HG03196 (cell line): ENCODE results near the gene SPESP1.

Experiments
- ATAC-seq: cut with Tn5 transposase; IDR thresholded peaks from one replicate; pipeline ENCODE4 v1.9.1; 2021; ENCODE audit not compliant: unreplicated experiment

The SPESP1 gene

GRCh38 chr15:68930268-68931022, at the start of gene SPESP1:
Gene SPESP1, plus strand, starts transcription at chr15:68930525. Its CDS starts 129 bp downstream, at chr15:68930654.
- no peak for ATAC-seq

GRCh38 chr15:68885070-68885469, 45.3 kb upstream of the SPESP1 start:
- no peak for ATAC-seq

- ATAC-seq = no peak
Measured at GRCh38 chr15:68887120-68887519, 43.2 kb upstream of the SPESP1 start.

GRCh38 chr15:68887819-68888218, 42.5 kb upstream of the SPESP1 start:
- no peak for ATAC-seq

GRCh38 chr15:68888419-68888818, 41.9 kb upstream of the SPESP1 start:
- ATAC-seq = no peak

- no peak for ATAC-seq
Measured at GRCh38 chr15:68894208-68894607, 36.1 kb upstream of the SPESP1 start.

- no peak for ATAC-seq
Measured at GRCh38 chr15:68896178-68896577, 34.1 kb upstream of the SPESP1 start.

GRCh38 chr15:68897016-68897415, 33.3 kb upstream of the SPESP1 start:
- ATAC-seq = no peak

- ATAC-seq = no peak
Measured at GRCh38 chr15:68900027-68900426, 30.3 kb upstream of the SPESP1 start.

GRCh38 chr15:68907396-68907923, 22.9 kb upstream of the SPESP1 start:
- ATAC-seq = no peak

GRCh38 chr15:68909601-68910100, 20.7 kb upstream of the SPESP1 start:
- no peak for ATAC-seq

GRCh38 chr15:68910341-68910740, 20.0 kb upstream of the SPESP1 start:
- ATAC-seq = no peak

GRCh38 chr15:68910816-68911215, 19.5 kb upstream of the SPESP1 start:
- ATAC-seq = no peak

- ATAC-seq = no peak
Measured at GRCh38 chr15:68921926-68922325, 8.4 kb upstream of the SPESP1 start.

GRCh38 chr15:68924866-68925560, 5.3 kb upstream of the SPESP1 start:
- ATAC-seq = no peak

- no peak for ATAC-seq
Measured at GRCh38 chr15:68933001-68933400, 2.7 kb downstream of the SPESP1 start.

GRCh38 chr15:68934341-68934740, 4.0 kb downstream of the SPESP1 start:
- ATAC-seq = no peak

- no peak for ATAC-seq
Measured at GRCh38 chr15:68935400-68935937, 5.1 kb downstream of the SPESP1 start.

- no peak for ATAC-seq
Measured at GRCh38 chr15:68939501-68939900, 9.2 kb downstream of the SPESP1 start.

- no peak for ATAC-seq
Measured at GRCh38 chr15:68951813-68952212, 21.5 kb downstream of the SPESP1 start.

- ATAC-seq = no peak
Measured at GRCh38 chr15:68957696-68958095, 27.4 kb downstream of the SPESP1 start.

GRCh38 chr15:68958597-68958996, 28.3 kb downstream of the SPESP1 start:
- ATAC-seq = no peak
